ENCODE data around the gene ZNF557. TPM values are rescaled to one million over a fixed set of nuclear protein-coding genes. Genes with fewer than 3 reads are reported as not detected.

The ZNF557 gene
- total RNA-seq, 1 donor from 2014 or later, result 12.9 TPM

DNA sequence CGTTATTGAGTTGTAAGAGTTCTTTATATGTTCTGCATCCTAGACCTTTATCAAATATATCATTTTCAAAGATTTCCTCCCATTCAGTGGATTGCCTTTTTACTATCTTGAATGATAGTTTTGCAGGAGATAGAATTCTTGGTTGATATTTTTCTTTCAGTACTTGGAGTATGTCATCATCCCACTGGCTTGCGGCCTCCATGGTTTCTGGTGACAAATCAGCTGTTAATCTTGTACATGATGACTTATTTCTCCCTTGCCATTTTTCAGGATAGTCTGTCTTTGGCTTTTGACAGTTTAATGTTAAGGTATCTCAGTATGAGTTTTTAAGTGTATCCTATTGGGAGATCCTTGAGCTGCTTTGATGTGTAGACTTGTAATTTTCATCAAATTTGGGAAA lies 8.5 kb downstream of the ZNF557 start:
- no peak overlapping the region for H3K4me3 ChIP-seq
- no peak for DNase-seq (ENCODE audit: low spot score)

DNA sequence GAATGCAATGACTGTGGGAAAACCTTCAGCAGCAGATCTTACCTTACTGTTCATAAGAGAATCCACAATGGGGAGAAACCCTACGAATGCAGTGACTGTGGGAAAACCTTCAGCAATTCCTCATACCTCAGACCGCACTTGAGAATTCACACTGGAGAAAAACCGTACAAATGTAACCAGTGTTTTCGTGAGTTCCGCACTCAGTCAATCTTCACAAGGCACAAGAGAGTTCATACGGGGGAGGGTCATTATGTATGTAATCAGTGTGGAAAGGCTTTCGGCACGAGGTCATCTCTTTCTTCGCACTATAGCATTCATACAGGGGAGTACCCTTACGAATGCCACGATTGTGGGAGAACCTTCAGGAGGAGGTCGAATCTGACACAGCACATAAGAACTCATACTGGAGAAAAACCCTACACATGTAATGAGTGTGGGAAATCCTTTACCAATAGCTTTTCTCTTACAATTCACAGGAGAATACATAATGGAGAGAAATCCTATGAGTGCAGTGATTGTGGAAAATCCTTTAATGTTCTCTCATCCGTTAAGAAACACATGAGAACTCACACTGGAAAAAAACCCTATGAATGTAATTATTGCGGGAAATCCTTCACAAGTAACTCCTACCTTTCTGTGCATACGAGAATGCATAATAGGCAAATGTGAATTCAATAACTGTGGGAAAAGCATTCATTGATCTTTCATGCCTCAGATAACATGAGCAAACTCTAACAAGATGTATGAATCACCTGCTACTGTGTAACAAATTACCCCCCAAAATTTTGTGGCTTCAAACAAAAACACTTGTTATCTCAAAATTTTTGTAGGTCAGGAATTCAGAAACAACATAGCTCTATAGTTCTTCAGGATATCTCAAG lies 13.8 kb downstream of the ZNF557 start:
- H3K79me2 ChIP-seq (ENCODE audit: low read depth), result no peaks in the 10 kb centered on the region
- no peak for DNase-seq (ENCODE audit: low spot score)
- H3K27ac ChIP-seq, result no peak overlapping the region
- H3K4me2 ChIP-seq, result no peak overlapping the region
- H4K20me1 ChIP-seq (ENCODE audit: low read depth), result no peaks in the 10 kb centered on the region
- H3K36me3 ChIP-seq, result peaks cover 68% of the 10 kb centered on the region
- H3K36me3 Mint-ChIP-seq, result peaks cover 79% of the 10 kb centered on the region
- no peak overlapping the region for H2AFZ ChIP-seq (replicated peaks)
- no peaks in the 10 kb centered on the region for H3K4me1 ChIP-seq
- H3F3A ChIP-seq (ENCODE audit: low read depth), result peaks cover 23% of the 10 kb centered on the region
- no peak overlapping the region for H3K4me3 ChIP-seq
- H3K27me3 Mint-ChIP-seq (ENCODE audit: insufficient read depth, low read depth), result no peaks in the 10 kb centered on the region
- H3K4me3 Mint-ChIP-seq, result no peak overlapping the region
- no peaks in the 10 kb centered on the region for H3K4me1 Mint-ChIP-seq
- no peak overlapping the region for H3K27ac Mint-ChIP-seq
- no peak for TF ChIP-seq EZH2 (IDR thresholded peaks at IDR 0.05)
- TF ChIP-seq EZH2phosphoT487 (IDR thresholded peaks at IDR 0.05), result no peak
- TF ChIP-seq, protein P1, sequence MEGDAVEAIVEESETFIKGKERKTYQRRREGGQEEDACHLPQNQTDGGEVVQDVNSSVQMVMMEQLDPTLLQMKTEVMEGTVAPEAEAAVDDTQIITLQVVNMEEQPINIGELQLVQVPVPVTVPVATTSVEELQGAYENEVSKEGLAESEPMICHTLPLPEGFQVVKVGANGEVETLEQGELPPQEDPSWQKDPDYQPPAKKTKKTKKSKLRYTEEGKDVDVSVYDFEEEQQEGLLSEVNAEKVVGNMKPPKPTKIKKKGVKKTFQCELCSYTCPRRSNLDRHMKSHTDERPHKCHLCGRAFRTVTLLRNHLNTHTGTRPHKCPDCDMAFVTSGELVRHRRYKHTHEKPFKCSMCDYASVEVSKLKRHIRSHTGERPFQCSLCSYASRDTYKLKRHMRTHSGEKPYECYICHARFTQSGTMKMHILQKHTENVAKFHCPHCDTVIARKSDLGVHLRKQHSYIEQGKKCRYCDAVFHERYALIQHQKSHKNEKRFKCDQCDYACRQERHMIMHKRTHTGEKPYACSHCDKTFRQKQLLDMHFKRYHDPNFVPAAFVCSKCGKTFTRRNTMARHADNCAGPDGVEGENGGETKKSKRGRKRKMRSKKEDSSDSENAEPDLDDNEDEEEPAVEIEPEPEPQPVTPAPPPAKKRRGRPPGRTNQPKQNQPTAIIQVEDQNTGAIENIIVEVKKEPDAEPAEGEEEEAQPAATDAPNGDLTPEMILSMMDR (IDR thresholded peaks at IDR 0.05), result no peak
- no peak overlapping the region for H3K9ac ChIP-seq
- H3K9me3 Mint-ChIP-seq, result peaks cover 82% of the 10 kb centered on the region
- H3K27me3 ChIP-seq, result no peaks in the 10 kb centered on the region
- H3K9me3 ChIP-seq (ENCODE audit: low read depth), result peaks cover 57% of the 10 kb centered on the region

More for the DNA sequence above, 8.5 kb downstream of the ZNF557 start:
- H3K9ac ChIP-seq, result no peak overlapping the region
- H3K36me3 ChIP-seq, result peaks cover 60% of the 10 kb centered on the region
- Mint-ChIP-seq H3K9me3 (peaks cover 64% of the 10 kb centered on the region), H3K4me3 (no peak overlapping the region), H3K4me1 (no peaks in the 10 kb centered on the region), H3K27ac (no peak overlapping the region), H3K36me3 (peaks cover 81% of the 10 kb centered on the region), H3K27me3 (ENCODE audit: insufficient read depth, low read depth) (no peaks in the 10 kb centered on the region)
- H2AFZ ChIP-seq (replicated peaks), result no peak overlapping the region
- H3K4me1 ChIP-seq, result no peaks in the 10 kb centered on the region
- TF ChIP-seq, protein P1 (IDR thresholded peaks at IDR 0.05), result no peak
- TF ChIP-seq EZH2phosphoT487 (IDR thresholded peaks at IDR 0.05), result no peak
- TF ChIP-seq EZH2 (IDR thresholded peaks at IDR 0.05), result no peak
- no peaks in the 10 kb centered on the region for H3K27me3 ChIP-seq
- H3K4me2 ChIP-seq, result no peak overlapping the region
- H4K20me1 ChIP-seq (ENCODE audit: low read depth), result no peaks in the 10 kb centered on the region
- H3K9me3 ChIP-seq (ENCODE audit: low read depth), result peaks cover 29% of the 10 kb centered on the region
- H3K27ac ChIP-seq, result no peak overlapping the region
- peaks cover 12% of the 10 kb centered on the region for H3F3A ChIP-seq (ENCODE audit: low read depth)
- no peaks in the 10 kb centered on the region for H3K79me2 ChIP-seq (ENCODE audit: low read depth)

DNA sequence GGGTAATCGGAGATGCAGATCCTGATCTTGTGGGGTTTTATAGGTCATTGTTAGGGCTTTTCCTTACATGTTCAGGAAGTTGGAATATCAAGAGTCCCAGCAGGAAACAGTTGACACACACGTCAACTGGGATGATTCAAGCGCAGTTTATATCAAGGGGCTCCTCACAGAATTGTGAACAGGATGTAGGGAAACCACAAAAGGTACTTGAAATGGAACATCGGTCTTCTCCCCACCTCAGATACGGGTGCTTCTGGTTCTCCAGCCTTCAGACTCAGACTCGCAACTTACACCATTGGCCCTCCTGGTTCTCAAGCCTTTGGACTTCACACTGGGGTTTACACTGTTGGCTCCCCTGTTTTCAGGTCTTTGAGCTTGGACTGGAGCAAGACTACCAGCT lies 19.5 kb downstream of the ZNF557 start:
- no peaks in the 10 kb centered on the region for H3K4me1 ChIP-seq
- H3K9ac ChIP-seq, result no peak overlapping the region
- no peak overlapping the region for H3K27ac ChIP-seq
- no peaks in the 10 kb centered on the region for H4K20me1 ChIP-seq (ENCODE audit: low read depth)
- H3K36me3 Mint-ChIP-seq, result peaks cover 66% of the 10 kb centered on the region
- H3K9me3 Mint-ChIP-seq, result peaks cover 67% of the 10 kb centered on the region
- H3K36me3 ChIP-seq, result peaks cover 20% of the 10 kb centered on the region
- no peak overlapping the region for H3K4me3 ChIP-seq
- no peaks in the 10 kb centered on the region for H3K27me3 ChIP-seq
- peaks cover 2% of the 10 kb centered on the region for H3F3A ChIP-seq (ENCODE audit: low read depth)
- H3K4me1 Mint-ChIP-seq, result no peaks in the 10 kb centered on the region
- H3K79me2 ChIP-seq (ENCODE audit: low read depth), result no peaks in the 10 kb centered on the region
- H2AFZ ChIP-seq (replicated peaks), result no peak overlapping the region
- no peak overlapping the region for H3K4me2 ChIP-seq
- TF ChIP-seq EZH2 (IDR thresholded peaks at IDR 0.05) (no peak), EZH2phosphoT487 (IDR thresholded peaks at IDR 0.05) (no peak)
- TF ChIP-seq, protein P1 (IDR thresholded peaks at IDR 0.05), result no peak
- no peak for DNase-seq (ENCODE audit: low spot score)
- H3K9me3 ChIP-seq (ENCODE audit: low read depth), result peaks cover 25% of the 10 kb centered on the region
- H3K27me3 Mint-ChIP-seq (ENCODE audit: insufficient read depth, low read depth), result peaks cover 5% of the 10 kb centered on the region
- no peak overlapping the region for H3K27ac Mint-ChIP-seq
- no peak overlapping the region for H3K4me3 Mint-ChIP-seq

All from neural progenitor cell (in vitro differentiated cells).